H1 (cell line): ENCODE results near the gene ZNF189. TPM values are rescaled to one million over a fixed set of nuclear protein-coding genes. Genes with fewer than 3 reads are reported as not detected.

ENCODE experiments used
- E2F6 ChIP-seq: IDR thresholded peaks from 2 replicates; pipeline ENCODE4 v1.6.1; 2012; ENCODE audit warnings: inconsistent platforms
- GABPA ChIP-seq: IDR thresholded peaks from 2 replicates; pipeline ENCODE4 v1.6.1; 2011; ENCODE audit warnings: mild to moderate bottlenecking, low read length, moderate library complexity, borderline replicate concordance; ENCODE audit not compliant: insufficient read depth
- JUN ChIP-seq: IDR thresholded peaks from 2 replicates; pipeline ENCODE4 v1.6.1; 2011; ENCODE audit warnings: low read depth, mild to moderate bottlenecking, improper control_type of control experiment, low read length
- KDM5A ChIP-seq: fragments of 200-600 bp; IDR thresholded peaks from 2 replicates; pipeline ENCODE4 v1.7.1; 2012; ENCODE audit warnings: mild to moderate bottlenecking, low read length, inconsistent platforms, mixed read lengths
- RBBP5 ChIP-seq: IDR thresholded peaks from 2 replicates; pipeline ENCODE4 v1.7.1; 2012; ENCODE audit warnings: low read depth, mild to moderate bottlenecking, inconsistent platforms, low read length, moderate library complexity, borderline replicate concordance
- SIN3A ChIP-seq, 2 experiments: IDR thresholded peaks in 1 of 2; conservative IDR thresholded peaks in 1 of 2; 2 replicates each; pipeline ENCODE4 v1.6.1; 2011 to 2012; ENCODE audit warnings: low read length in 2 of 2, improper control_type of control experiment in 1 of 2, low read depth in 1 of 2, mild to moderate bottlenecking in 1 of 2
- SRF ChIP-seq: IDR thresholded peaks from 2 replicates; pipeline ENCODE4 v1.6.1; 2011; ENCODE audit warnings: mild to moderate bottlenecking, low read depth, low read length, moderate library complexity
- polyA plus RNA-seq, 7 experiments: library from polyadenylated mRNA; depleted of rRNA in 3 of 7; stranded (reverse) in 5 of 7; unstranded in 2 of 7; fragments of >200 nt in 5 of 7; fragments of 200-250 nt in 2 of 7; gene quantifications; 1 replicate in 5 of 7; 2 replicates in 1 of 7; 4 replicates in 1 of 7; pipeline versions ENCODE4 v1.2.1 to v1.2.3, GENCODE V29; 2011 to 2013; ENCODE audit warnings: missing spikeins in 2 of 7, mixed read lengths in 2 of 7
- total RNA-seq: library from RNA; stranded (reverse); fragmentation: NEBNext Ultra II Directional; extraction: Animal tissue kit (Norgen Biotek cat#: 25700); gene quantifications from 2 replicates; pipeline ENCODE4 v1.2.1, GENCODE V29; 2021

The ZNF189 gene
- total and polyA plus RNA-seq, 2 of the 8 experiments (the other 6 are each of a cell fraction or from before 2014, with no cell fraction given): 1.9 to 12.3 TPM

GRCh38 chr9:101369286-101369685, 29.4 kb upstream of the ZNF189 start (continued):
- TF ChIP-seq KDM5A: no peak
- TF ChIP-seq E2F6: no peak
- no peak for TF ChIP-seq JUN
- no peak for TF ChIP-seq GABPA
- TF ChIP-seq SRF: no peak
- no peak for TF ChIP-seq RBBP5
- no peak for TF ChIP-seq SIN3A (conservative IDR thresholded peaks at IDR 0.05 in 1 of 2, IDR thresholded peaks at IDR 0.05 in 1 of 2; ENCODE audit: low read depth in 1 of 2, low read length in 2 of 2)
